H1 (cell line): ENCODE results near the gene CCL22. TPM values are rescaled to one million over a fixed set of nuclear protein-coding genes. Genes with fewer than 3 reads are reported as not detected.
"Not testable (repeated sequence)": the region's sequence is repeated elsewhere in the genome, so short reads cannot be mapped to it uniquely, and the experiment has no call there.

Source experiments
- CTCF ChIA-PET: fragments of 300-600 bp; sonication (Branson Sonifier 250); formaldehyde crosslinking; loops from one replicate; lab custom pipeline; 2021; ENCODE audit not compliant: partially characterized antibody; lab: Charles Lee
- POLR2A ChIA-PET: fragments of 300-600 bp; sonication (Branson Sonifier 250); formaldehyde crosslinking; loops from one replicate; lab custom pipeline; 2021; ENCODE audit warnings: inconsistent platforms; ENCODE audit not compliant: partially characterized antibody; lab: Charles Lee
- DNase-seq, 2 experiments: peaks; one replicate each; pipeline versions ENCODE4 v3.0.0 to v3.0.0-alpha.2; 2010 to 2022; ENCODE audit warnings: low spot score in 2 of 2, low read depth in 1 of 2, mixed read lengths in 1 of 2
- FAIRE-seq: peaks from 2 replicates; lab custom pipeline; 2011; peaks lifted over from hg19 to GRCh38; lab: Jason Lieb, UNC
- H2AFZ ChIP-seq: 2 replicates; pipeline ENCODE4 v1.8.1; 2012; ENCODE audit warnings: low read length, inconsistent platforms
- H2AK5ac ChIP-seq: 2 replicates; pipeline ENCODE4 v1.6.1; 2013; ENCODE audit warnings: low read depth, low read length
- H2BK120ac ChIP-seq: replicated peaks from 2 replicates; pipeline ENCODE3; 2013; ENCODE audit warnings: low read depth, low read length, inconsistent platforms
- H2BK12ac ChIP-seq: 2 replicates; pipeline ENCODE4 v1.6.1; 2013; ENCODE audit warnings: low read depth, low read length
- H2BK15ac ChIP-seq: 2 replicates; pipeline ENCODE4 v1.6.1; 2013; ENCODE audit warnings: low read length
- H2BK20ac ChIP-seq: 2 replicates; pipeline ENCODE4 v1.6.1; 2013; ENCODE audit warnings: low read length
- H2BK5ac ChIP-seq: 2 replicates; pipeline ENCODE4 v1.6.1; 2013; ENCODE audit warnings: low read depth, low read length
- H3K14ac ChIP-seq: 2 replicates; pipeline ENCODE4 v1.6.1; 2013; ENCODE audit warnings: inconsistent platforms; ENCODE audit not compliant: insufficient read length
- H3K18ac ChIP-seq: 2 replicates; pipeline ENCODE4 v1.6.1; 2013; ENCODE audit warnings: low read length; ENCODE audit errors: extremely low read depth
- H3K23ac ChIP-seq: 2 replicates; pipeline ENCODE4 v1.6.1; 2013; ENCODE audit warnings: inconsistent platforms; ENCODE audit not compliant: insufficient read length
- H3K23me2 ChIP-seq: 2 replicates; pipeline ENCODE4 v1.6.1; 2013; ENCODE audit warnings: low read depth, low read length
- H3K27ac ChIP-seq: 2 replicates; pipeline ENCODE4 v1.6.1; 2011; ENCODE audit warnings: low read depth, low read length, inconsistent platforms
- H3K27me3 ChIP-seq, 4 experiments: replicated peaks in 1 of 4; 1 replicate in 1 of 4; 2 replicates in 3 of 4; pipeline versions ENCODE4 v1.6.1 to v1.8.1; 2011 to 2013; ENCODE audit warnings: low read length in 3 of 4, mild to moderate bottlenecking in 3 of 4, inconsistent platforms in 2 of 4, mixed read lengths in 2 of 4, moderate library complexity in 1 of 4; ENCODE audit not compliant: control insufficient read depth in 3 of 4, insufficient read depth in 3 of 4; ENCODE audit errors: extremely low read depth in 1 of 4
- H3K36me3 ChIP-seq, 4 experiments: 2 replicates each; pipeline versions ENCODE4 v1.6.1 to v1.8.1; 2011 to 2013; ENCODE audit warnings: mild to moderate bottlenecking in 4 of 4, low read length in 3 of 4, moderate library complexity in 2 of 4, control low read depth in 1 of 4, inconsistent platforms in 1 of 4; ENCODE audit not compliant: insufficient read depth in 4 of 4, control insufficient read depth in 2 of 4
- H3K4ac ChIP-seq: replicated peaks from 2 replicates; pipeline ENCODE3; 2013; ENCODE audit warnings: low read length, low read depth, mixed read lengths, inconsistent platforms; ENCODE audit not compliant: insufficient read length
- H3K4me1 ChIP-seq, 4 experiments: replicated peaks in 1 of 4; 1 replicate in 1 of 4; 2 replicates in 3 of 4; pipeline versions ENCODE4 v1.6.1 to v1.8.1; 2011 to 2013; ENCODE audit warnings: low read length in 3 of 4, inconsistent platforms in 2 of 4, mixed read lengths in 1 of 4; ENCODE audit not compliant: insufficient read depth in 4 of 4, control insufficient read depth in 3 of 4
- H3K4me2 ChIP-seq, 2 experiments: 2 replicates each; pipeline versions ENCODE4 v1.6.1 to v1.8.1; 2011 to 2013; ENCODE audit warnings: low read depth in 2 of 2, low read length in 2 of 2, control low read depth in 1 of 2, inconsistent platforms in 1 of 2, mild to moderate bottlenecking in 1 of 2; ENCODE audit not compliant: insufficient read depth in 1 of 2
- H3K4me3 ChIP-seq, 4 experiments: fragments of 200-600, 300-600 bp in 1 of 4; sonication (generic), shearing (Covaris generic), sonication (Bioruptor Twin) in 1 of 4; 2 replicates each; pipeline versions ENCODE4 v1.5.1 to v1.8.1; 2011 to 2016; ENCODE audit warnings: low read length in 4 of 4, low read depth in 3 of 4, control low read depth in 2 of 4, inconsistent platforms in 2 of 4, mild to moderate bottlenecking in 2 of 4, mixed read lengths in 1 of 4, moderate library complexity in 1 of 4; ENCODE audit not compliant: insufficient read depth in 2 of 4; ENCODE audit errors: extremely low read depth in 1 of 4
- H3K56ac ChIP-seq: replicated peaks from 2 replicates; pipeline ENCODE3; 2013; ENCODE audit warnings: low read depth, mild to moderate bottlenecking, mixed read lengths, low read length, inconsistent platforms; ENCODE audit not compliant: insufficient read length
- H3K79me1 ChIP-seq: 2 replicates; pipeline ENCODE4 v1.6.1; 2013; ENCODE audit warnings: low read depth, low read length, control low read depth
- H3K79me2 ChIP-seq, 2 experiments: 2 replicates each; pipeline versions ENCODE4 v1.6.1 to v1.8.1; 2012 to 2013; ENCODE audit warnings: low read length in 2 of 2, mild to moderate bottlenecking in 2 of 2, inconsistent platforms in 1 of 2; ENCODE audit not compliant: insufficient read depth in 2 of 2, control insufficient read depth in 1 of 2
- H3K9ac ChIP-seq, 4 experiments: replicated peaks in 1 of 4; 1 replicate in 1 of 4; 2 replicates in 3 of 4; pipeline versions ENCODE4 v1.6.1 to v1.8.1; 2011 to 2013; ENCODE audit warnings: low read depth in 3 of 4, low read length in 3 of 4, control low read depth in 2 of 4, mild to moderate bottlenecking in 2 of 4, moderate library complexity in 2 of 4, inconsistent platforms in 1 of 4; ENCODE audit errors: extremely low read depth in 1 of 4
- H3K9me3 ChIP-seq, 2 experiments: 2 replicates each; pipeline versions ENCODE4 v1.6.1 to v1.8.1; 2012 to 2013; ENCODE audit warnings: mild to moderate bottlenecking in 2 of 2, moderate library complexity in 2 of 2, control low read depth in 1 of 2, inconsistent platforms in 1 of 2, low read depth in 1 of 2, low read length in 1 of 2, mixed read lengths in 1 of 2; ENCODE audit not compliant: insufficient read depth in 2 of 2
- H4K20me1 ChIP-seq, 2 experiments: replicated peaks in 1 of 2; 2 replicates each; pipeline versions ENCODE3 to v1.8.1; 2011 to 2013; ENCODE audit warnings: inconsistent platforms in 2 of 2, low read length in 2 of 2, mild to moderate bottlenecking in 1 of 2; ENCODE audit not compliant: insufficient read depth in 2 of 2, control insufficient read depth in 1 of 2
- H4K5ac ChIP-seq: 2 replicates; pipeline ENCODE4 v1.6.1; 2013; ENCODE audit warnings: low read length, low read depth, mixed read lengths, inconsistent platforms; ENCODE audit not compliant: insufficient read length
- H4K8ac ChIP-seq: 2 replicates; pipeline ENCODE4 v1.8.0; 2013; ENCODE audit warnings: mild to moderate bottlenecking, moderate library complexity, low read length, inconsistent platforms; ENCODE audit not compliant: insufficient read depth; ENCODE audit errors: extremely low read depth
- H4K91ac ChIP-seq: replicated peaks from 2 replicates; pipeline ENCODE3; 2013; ENCODE audit warnings: low read length, mixed read lengths, inconsistent platforms; ENCODE audit not compliant: insufficient read length
- WGBS, 2 experiments: shearing (Covaris generic) in 1 of 2; methylation state at CpG; one replicate each; pipeline versions ENCODE4 v1.1.6 to v1.1.7; 2013 to 2015; ENCODE audit warnings: low lambda C conversion rate in 2 of 2, mixed read lengths in 2 of 2, inconsistent platforms in 1 of 2, low coverage in 1 of 2, missing lambda C conversion rate in 1 of 2; ENCODE audit not compliant: insufficient replicate concordance in 2 of 2, insufficient coverage in 1 of 2, insufficient read length in 1 of 2; ENCODE audit errors: extremely low coverage in 1 of 2, missing lambda C conversion rate in 1 of 2; 5-methylcytosine and 5-hydroxymethylcytosine counted together
- polyA plus RNA-seq, 7 experiments: library from polyadenylated mRNA; depleted of rRNA in 3 of 7; stranded (reverse) in 5 of 7; unstranded in 2 of 7; fragments of >200 nt in 5 of 7; fragments of 200-250 nt in 2 of 7; gene quantifications; 1 replicate in 5 of 7; 2 replicates in 1 of 7; 4 replicates in 1 of 7; pipeline versions ENCODE4 v1.2.1 to v1.2.3, GENCODE V29; 2011 to 2013; ENCODE audit warnings: missing spikeins in 2 of 7, mixed read lengths in 2 of 7
- total RNA-seq: library from RNA; stranded (reverse); fragmentation: NEBNext Ultra II Directional; extraction: Animal tissue kit (Norgen Biotek cat#: 25700); gene quantifications from 2 replicates; pipeline ENCODE4 v1.2.1, GENCODE V29; 2021

Gene CCL22
- total and polyA plus RNA-seq, 2 of the 8 experiments (the other 6 are each of a cell fraction or from before 2014, with no cell fraction given) = not detected

DNA sequence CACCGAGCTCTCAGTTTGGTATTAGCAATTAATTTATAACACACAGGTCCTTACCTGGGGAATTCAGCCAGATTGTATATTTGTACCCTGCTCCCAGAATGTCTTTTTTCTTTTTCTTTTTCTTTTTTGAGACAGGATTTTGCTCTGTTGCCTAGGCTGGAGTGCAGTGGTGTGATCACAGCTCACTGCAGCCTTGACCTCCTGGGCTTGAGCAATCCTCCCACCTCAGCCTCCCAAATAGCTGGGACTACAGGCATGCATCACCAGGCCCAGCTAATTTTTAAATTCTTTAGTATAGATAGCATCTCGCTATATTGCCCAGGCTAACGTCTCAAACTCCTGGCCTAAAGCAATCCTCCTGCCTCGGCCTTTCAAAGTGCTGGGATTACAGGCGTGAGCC lies 14.5 kb upstream of the CCL22 start:
- H3K18ac ChIP-seq, H3K27me3 ChIP-seq, H2BK120ac ChIP-seq, H3K9ac ChIP-seq, H2BK20ac ChIP-seq, H3K4me1 ChIP-seq, H3K9me3 ChIP-seq, FAIRE-seq, DNase-seq, H4K8ac ChIP-seq, H2AK5ac ChIP-seq, H2BK5ac ChIP-seq, H4K91ac ChIP-seq, H3K27ac ChIP-seq, H3K36me3 ChIP-seq, H3K14ac ChIP-seq, H3K23ac ChIP-seq, H3K4me3 ChIP-seq, H2BK15ac ChIP-seq, H3K79me2 ChIP-seq, H3K56ac ChIP-seq, POLR2A ChIA-PET, H2AFZ ChIP-seq, H3K23me2 ChIP-seq, H4K20me1 ChIP-seq, H3K4ac ChIP-seq, H3K79me1 ChIP-seq, H2BK12ac ChIP-seq, H4K5ac ChIP-seq, H3K4me2 ChIP-seq: not testable (repeated sequence)
- WGBS, 2 experiments = 88% methylated on average over 5 of the region's 5 CpGs; no CpG with 5 or more reads in 1 of the 2 experiments
- CTCF ChIA-PET = interaction anchor here (0.7 to 1.4 kb wide), 3 partner anchors 73 to 905 kb away, joined by 3 to 4 read pairs (median 4); no protein-coding TSS in a partner anchor
